Stimulated activated naive CD8-positive, alpha-beta T cell treated with anti-CD3 and anti-CD28 coated beads, Interleukin-15, Interleukin-2, amounts not matched to agents 100 ng/mL and 50 ng/mL, for 24 hours (primary cell): ENCODE data around the gene DOP1A.
A peak's percentile ranks its signal among the peaks of the same experiment; 100 is the strongest.

Experiments used
- H3K27ac Mint-ChIP-seq: one replicate; pipeline ENCODE4 v1.8.0; 2021; ENCODE audit warnings: mild to moderate bottlenecking, mixed read lengths
- H3K27me3 Mint-ChIP-seq: one replicate; pipeline ENCODE4 v1.8.0; 2021; ENCODE audit warnings: mixed read lengths
- H3K36me3 Mint-ChIP-seq: one replicate; pipeline ENCODE4 v1.8.0; 2021; ENCODE audit warnings: low read depth, mixed read lengths
- H3K4me1 Mint-ChIP-seq: one replicate; pipeline ENCODE4 v1.8.0; 2021; ENCODE audit warnings: low read depth, mixed read lengths
- H3K4me3 Mint-ChIP-seq: one replicate; pipeline ENCODE4 v1.8.0; 2021; ENCODE audit warnings: mild to moderate bottlenecking, mixed read lengths
- H3K9me3 Mint-ChIP-seq: one replicate; pipeline ENCODE4 v1.8.0; 2021; ENCODE audit warnings: mixed read lengths

Gene DOP1A

DNA sequence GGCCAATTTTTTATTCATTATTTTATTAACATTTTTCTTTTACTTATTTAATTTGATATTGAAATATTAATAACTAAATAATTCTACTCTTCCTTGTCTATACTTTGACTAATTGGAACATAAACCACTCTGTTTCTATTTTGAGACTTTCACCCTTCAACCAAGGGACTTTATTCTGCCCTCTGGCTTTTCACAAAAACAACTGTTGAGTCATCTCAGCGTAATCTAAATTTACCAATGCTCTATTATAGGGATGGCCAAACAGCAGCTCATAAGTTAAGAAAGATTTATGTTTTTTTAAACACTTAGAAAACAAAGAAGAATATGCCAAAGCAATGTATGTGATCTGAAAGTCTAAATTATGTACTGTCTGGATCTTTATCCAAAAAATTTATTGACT, 46.7 kb downstream of the DOP1A start:
- no peaks in the 10 kb centered on the region for H3K4me1 Mint-ChIP-seq
- H3K9me3 Mint-ChIP-seq: no peaks in the 10 kb centered on the region
- peaks cover 19% of the 10 kb centered on the region for H3K36me3 Mint-ChIP-seq
- no peaks in the 10 kb centered on the region for H3K27me3 Mint-ChIP-seq
- no peak overlapping the region for H3K27ac Mint-ChIP-seq
- no peak overlapping the region for H3K4me3 Mint-ChIP-seq

GRCh38 chr6:83117802-83118201, 50.3 kb downstream of the DOP1A start:
- H3K36me3 Mint-ChIP-seq: peaks cover 19% of the 10 kb centered on the region
- H3K4me1 Mint-ChIP-seq: no peaks in the 10 kb centered on the region
- H3K4me3 Mint-ChIP-seq: no peak overlapping the region
- H3K9me3 Mint-ChIP-seq: no peaks in the 10 kb centered on the region
- no peaks in the 10 kb centered on the region for H3K27me3 Mint-ChIP-seq
- no peak overlapping the region for H3K27ac Mint-ChIP-seq

DNA sequence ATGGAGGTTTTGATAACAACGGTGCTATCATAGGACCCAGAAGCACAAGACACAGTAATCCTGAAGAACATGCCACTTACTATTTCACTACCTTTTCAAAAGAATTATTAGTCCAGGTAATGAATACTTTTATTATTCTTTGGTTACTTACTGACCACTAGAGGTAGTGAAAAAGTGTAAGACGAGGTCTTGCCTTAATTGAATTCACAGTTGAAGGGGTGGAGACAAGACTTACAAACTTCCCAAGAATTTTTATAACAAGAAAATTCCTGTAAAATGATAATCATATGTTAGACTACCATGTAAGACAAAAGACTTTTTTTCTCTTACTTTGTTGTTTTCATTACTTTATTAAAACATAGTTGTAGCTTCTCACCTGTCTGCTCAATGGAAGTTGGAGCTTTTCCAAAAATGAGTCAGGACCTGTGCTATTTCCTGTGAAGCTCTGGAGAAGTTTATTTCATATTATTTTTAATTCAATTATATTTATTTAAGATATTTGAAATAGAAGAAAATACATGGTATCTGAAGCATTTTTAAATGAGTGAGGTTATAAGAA, 52.4 kb downstream of the DOP1A start:
- Mint-ChIP-seq H3K4me3 (no peak overlapping the region), H3K4me1 (no peaks in the 10 kb centered on the region), H3K27me3 (no peaks in the 10 kb centered on the region), H3K36me3 (peaks cover 34% of the 10 kb centered on the region), H3K27ac (no peak overlapping the region), H3K9me3 (no peaks in the 10 kb centered on the region)

DNA sequence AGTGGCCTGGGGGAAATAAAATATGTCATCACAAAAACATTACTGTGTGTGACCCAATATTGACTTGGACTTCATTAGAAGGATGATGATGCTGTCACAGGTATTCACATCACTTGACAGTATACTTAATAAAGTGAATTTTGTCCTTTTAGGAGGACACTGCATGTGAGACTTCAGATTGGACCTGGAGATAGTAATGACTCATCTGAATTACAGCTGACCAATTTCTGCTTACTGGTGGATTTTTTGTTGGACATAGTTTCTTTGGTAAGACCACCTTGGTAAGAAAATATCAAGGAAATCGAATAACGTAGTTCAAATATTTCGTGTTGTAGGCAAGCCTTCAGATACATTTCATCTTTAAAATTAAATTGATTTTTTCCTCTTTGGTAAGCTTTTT, 57.1 kb downstream of the DOP1A start:
- no peak overlapping the region for H3K27ac Mint-ChIP-seq

GRCh38 chr6:83125425-83125824, 58.0 kb downstream of the DOP1A start:
- H3K9me3 Mint-ChIP-seq: no peaks in the 10 kb centered on the region
- H3K4me3 Mint-ChIP-seq: no peak overlapping the region
- no peak overlapping the region for H3K27ac Mint-ChIP-seq
- no peaks in the 10 kb centered on the region for H3K27me3 Mint-ChIP-seq
- peaks cover 56% of the 10 kb centered on the region for H3K36me3 Mint-ChIP-seq
- no peaks in the 10 kb centered on the region for H3K4me1 Mint-ChIP-seq

More for the DNA sequence above, 57.1 kb downstream of the DOP1A start:
- no peaks in the 10 kb centered on the region for H3K9me3 Mint-ChIP-seq
- H3K36me3 Mint-ChIP-seq: peaks cover 51% of the 10 kb centered on the region
- H3K27me3 Mint-ChIP-seq: no peaks in the 10 kb centered on the region
- no peak overlapping the region for H3K4me3 Mint-ChIP-seq
- H3K4me1 Mint-ChIP-seq: no peaks in the 10 kb centered on the region

GRCh38 chr6:83126223-83126622, 58.8 kb downstream of the DOP1A start:
- Mint-ChIP-seq H3K4me1 (no peaks in the 10 kb centered on the region), H3K9me3 (no peaks in the 10 kb centered on the region), H3K27me3 (no peaks in the 10 kb centered on the region), H3K27ac (peak overlapping the region; percentile 2), H3K36me3 (peaks cover 57% of the 10 kb centered on the region), H3K4me3 (no peak overlapping the region)

DNA sequence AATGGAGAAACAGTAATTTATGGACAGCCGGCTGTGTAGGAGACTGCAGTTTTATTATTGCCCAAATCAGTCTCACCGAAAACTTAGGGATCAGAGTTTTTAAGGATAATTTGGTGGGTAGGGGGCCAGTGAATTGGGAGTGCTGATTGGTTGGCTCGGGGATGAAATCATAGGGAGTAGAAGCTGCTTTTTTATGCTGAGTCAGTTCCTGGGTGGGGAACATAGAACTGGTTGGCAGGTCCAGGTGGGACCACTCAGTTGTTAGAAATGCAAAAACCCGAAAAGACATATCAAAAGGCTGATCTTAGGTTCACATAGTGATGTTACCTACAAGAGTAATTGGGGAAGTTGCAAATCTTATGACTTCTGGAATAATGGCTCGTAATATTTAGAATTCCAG, 59.3 kb downstream of the DOP1A start:
- Mint-ChIP-seq H3K36me3 (peaks cover 57% of the 10 kb centered on the region), H3K4me3 (no peak overlapping the region), H3K4me1 (no peaks in the 10 kb centered on the region), H3K9me3 (no peaks in the 10 kb centered on the region), H3K27me3 (no peaks in the 10 kb centered on the region), H3K27ac (peak overlapping the region; percentile 2)

DNA sequence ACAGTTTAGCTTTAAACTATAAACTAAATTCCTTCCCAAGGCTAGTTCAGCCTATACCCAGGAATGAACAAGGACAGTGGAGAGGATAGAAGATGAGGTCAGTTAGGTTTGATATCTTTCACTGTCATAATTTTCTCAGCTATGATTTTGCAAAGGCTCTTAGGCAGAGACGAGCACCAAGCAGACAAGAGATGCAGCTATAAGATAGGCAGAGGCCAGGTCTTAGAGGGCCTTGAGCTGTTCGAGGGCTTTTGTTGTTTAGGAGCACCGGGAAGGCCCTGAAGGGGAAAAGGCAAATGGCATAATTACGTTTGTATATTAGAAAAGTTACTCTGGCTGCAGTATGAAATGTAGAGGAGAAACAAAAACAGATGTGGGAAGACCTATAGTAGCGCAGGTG, 59.8 kb downstream of the DOP1A start:
- H3K9me3 Mint-ChIP-seq: no peaks in the 10 kb centered on the region
- peaks cover 57% of the 10 kb centered on the region for H3K36me3 Mint-ChIP-seq
- no peak overlapping the region for H3K4me3 Mint-ChIP-seq
- H3K27ac Mint-ChIP-seq: no peak overlapping the region
- no peaks in the 10 kb centered on the region for H3K4me1 Mint-ChIP-seq
- no peaks in the 10 kb centered on the region for H3K27me3 Mint-ChIP-seq

GRCh38 chr6:83127976-83128375, 60.5 kb downstream of the DOP1A start:
- H3K4me1 Mint-ChIP-seq: no peaks in the 10 kb centered on the region
- no peak overlapping the region for H3K27ac Mint-ChIP-seq
- H3K9me3 Mint-ChIP-seq: no peaks in the 10 kb centered on the region
- H3K27me3 Mint-ChIP-seq: no peaks in the 10 kb centered on the region
- peaks cover 56% of the 10 kb centered on the region for H3K36me3 Mint-ChIP-seq
- no peak overlapping the region for H3K4me3 Mint-ChIP-seq

DNA sequence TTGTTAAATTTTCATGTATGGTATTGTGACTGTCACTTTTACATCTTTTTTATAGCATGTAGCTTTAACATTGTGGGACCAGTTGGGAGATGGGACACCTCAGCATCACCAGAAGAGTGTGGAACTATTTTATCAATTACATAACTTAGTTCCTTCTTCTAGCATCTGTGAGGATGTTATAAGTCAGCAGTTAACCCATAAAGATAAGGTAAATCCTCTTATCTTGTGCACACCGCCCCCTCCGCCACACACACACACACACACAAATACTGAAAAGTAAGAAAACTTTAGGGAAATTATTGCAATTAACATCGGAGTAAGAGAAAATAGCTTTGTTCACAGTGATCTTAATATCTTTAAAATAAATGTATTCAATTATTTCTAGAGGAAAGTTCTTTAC, 64.7 kb downstream of the DOP1A start:
- peaks cover 37% of the 10 kb centered on the region for H3K36me3 Mint-ChIP-seq
- no peak overlapping the region for H3K27ac Mint-ChIP-seq
- no peaks in the 10 kb centered on the region for H3K9me3 Mint-ChIP-seq
- H3K4me3 Mint-ChIP-seq: no peak overlapping the region
- no peaks in the 10 kb centered on the region for H3K27me3 Mint-ChIP-seq
- H3K4me1 Mint-ChIP-seq: no peaks in the 10 kb centered on the region

DNA sequence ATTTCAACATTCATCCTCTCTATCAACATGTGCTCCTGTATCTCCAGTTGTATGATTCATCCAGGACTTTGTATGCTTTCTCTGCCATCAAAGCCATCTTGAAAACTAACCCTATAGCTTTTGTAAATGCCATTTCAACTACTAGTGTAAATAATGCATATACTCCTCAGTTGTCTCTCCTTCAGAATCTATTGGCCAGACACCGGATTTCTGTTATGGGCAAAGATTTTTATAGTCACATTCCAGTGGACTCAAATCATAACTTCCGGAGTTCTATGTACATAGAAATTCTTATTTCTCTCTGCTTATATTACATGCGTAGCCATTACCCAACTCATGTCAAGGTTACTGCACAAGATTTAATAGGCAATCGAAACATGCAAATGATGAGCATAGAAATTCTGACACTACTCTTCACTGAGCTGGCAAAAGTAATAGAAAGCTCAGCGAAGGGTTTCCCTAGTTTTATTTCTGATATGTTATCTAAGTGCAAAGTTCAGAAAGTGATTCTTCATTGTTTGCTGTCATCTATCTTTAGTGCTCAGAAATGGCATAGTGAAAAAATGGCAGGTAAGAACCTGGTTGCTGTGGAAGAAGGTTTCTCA, 70.7 kb downstream of the DOP1A start:
- peaks cover 38% of the 10 kb centered on the region for H3K36me3 Mint-ChIP-seq

GRCh38 chr6:83138758-83139157, 71.3 kb downstream of the DOP1A start:
- Mint-ChIP-seq H3K4me1 (no peaks in the 10 kb centered on the region), H3K27me3 (no peaks in the 10 kb centered on the region), H3K9me3 (no peaks in the 10 kb centered on the region), H3K36me3 (peaks cover 42% of the 10 kb centered on the region), H3K27ac (no peak overlapping the region), H3K4me3 (no peak overlapping the region)

More for the DNA sequence above, 70.7 kb downstream of the DOP1A start:
- no peaks in the 10 kb centered on the region for H3K9me3 Mint-ChIP-seq
- H3K27ac Mint-ChIP-seq: no peak overlapping the region
- H3K27me3 Mint-ChIP-seq: no peaks in the 10 kb centered on the region
- H3K4me3 Mint-ChIP-seq: no peak overlapping the region
- no peaks in the 10 kb centered on the region for H3K4me1 Mint-ChIP-seq

DNA sequence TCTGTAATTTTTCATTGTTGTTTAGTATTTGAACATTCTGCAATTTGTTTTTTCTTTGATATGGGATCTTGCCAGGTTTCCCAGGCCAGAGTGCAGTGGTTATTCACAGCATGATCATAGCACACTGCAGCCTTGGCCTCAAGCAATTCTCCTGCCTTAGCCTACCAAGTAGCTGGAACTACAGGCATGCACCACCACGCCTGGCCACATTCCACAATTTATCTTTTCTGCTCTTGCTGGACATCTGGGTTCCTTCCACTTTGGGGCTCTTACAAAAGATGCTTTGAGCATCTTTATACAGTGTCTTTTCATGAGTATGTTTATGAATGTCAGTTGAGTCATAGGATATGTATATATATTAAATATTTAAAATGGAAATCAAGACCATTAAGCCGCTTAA, 83.6 kb downstream of the DOP1A start:
- H3K4me3 Mint-ChIP-seq: no peak overlapping the region
- no peak overlapping the region for H3K27ac Mint-ChIP-seq
- no peaks in the 10 kb centered on the region for H3K9me3 Mint-ChIP-seq
- no peaks in the 10 kb centered on the region for H3K4me1 Mint-ChIP-seq
- H3K27me3 Mint-ChIP-seq: no peaks in the 10 kb centered on the region
- H3K36me3 Mint-ChIP-seq: peaks cover 16% of the 10 kb centered on the region

GRCh38 chr6:83152913-83153312, 85.4 kb downstream of the DOP1A start:
- no peaks in the 10 kb centered on the region for H3K9me3 Mint-ChIP-seq
- no peak overlapping the region for H3K4me3 Mint-ChIP-seq
- H3K27me3 Mint-ChIP-seq: no peaks in the 10 kb centered on the region
- no peaks in the 10 kb centered on the region for H3K4me1 Mint-ChIP-seq
- H3K36me3 Mint-ChIP-seq: peaks cover 25% of the 10 kb centered on the region
- no peak overlapping the region for H3K27ac Mint-ChIP-seq

- Mint-ChIP-seq H3K36me3 (peaks cover 25% of the 10 kb centered on the region), H3K4me1 (no peaks in the 10 kb centered on the region), H3K27me3 (no peaks in the 10 kb centered on the region), H3K9me3 (no peaks in the 10 kb centered on the region), H3K4me3 (no peak overlapping the region), H3K27ac (no peak overlapping the region)
These were observed 86.5 kb downstream of the DOP1A start for GRCh38 chr6:83153883-83154521.

DNA sequence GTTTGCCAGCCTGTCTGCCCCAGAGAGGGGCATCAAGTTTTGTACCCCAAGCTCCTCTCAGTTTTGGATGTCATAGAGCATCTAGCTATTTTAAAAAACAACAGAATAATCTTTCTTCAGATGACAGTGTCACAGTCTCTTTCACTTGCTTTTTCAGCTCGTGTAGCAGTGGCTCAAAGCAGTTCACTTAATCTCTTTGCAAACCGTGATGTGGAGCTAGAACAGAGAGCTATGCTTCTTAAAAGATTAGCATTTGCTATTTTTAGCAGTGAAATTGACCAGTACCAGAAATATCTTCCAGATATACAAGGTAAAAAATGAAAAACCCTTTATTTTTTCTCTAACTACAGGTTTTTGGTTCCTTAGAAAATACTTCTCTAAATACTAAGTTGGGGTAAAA, 88.3 kb downstream of the DOP1A start:
- Mint-ChIP-seq H3K9me3 (no peaks in the 10 kb centered on the region), H3K4me3 (no peak overlapping the region), H3K27me3 (no peaks in the 10 kb centered on the region), H3K36me3 (peaks cover 35% of the 10 kb centered on the region), H3K4me1 (no peaks in the 10 kb centered on the region), H3K27ac (no peak overlapping the region)
